ENCODE measurements around the gene DCX.

GRCh38 chrX:111361751-111362150, 50.2 kb downstream of the DCX start:
- TF ChIP-seq CTCF (IDR thresholded peaks at IDR 0.05) = no peak
- TF ChIP-seq POLR2A (IDR thresholded peaks at IDR 0.05) = no peak
